Esophagus squamous epithelium (tissue), 4 donors: Measurements from ENCODE around the gene POLDIP3.

Source experiments
- POLR2A ChIP-seq, 4 donors: fragments of 450-650 bp; IDR thresholded peaks; one replicate each; pipeline ENCODE4 v1.6.1; 2017; ENCODE audit warnings: antibody characterized with exemption in 4 of 4, mild to moderate bottlenecking in 4 of 4, moderate library complexity in 3 of 4
- TF ChIP-seq, protein P1 (sequence below), 6 experiments: fragments of 450-650 bp in 4 of 6; fragments of 200-600 bp in 2 of 6; sonication (generic) in 2 of 6; IDR thresholded peaks; one replicate each; pipeline ENCODE4 v1.5.1; 2016 to 2019; ENCODE audit warnings: antibody characterized with exemption in 6 of 6, mild to moderate bottlenecking in 4 of 6, moderate library complexity in 4 of 6

DNA sequence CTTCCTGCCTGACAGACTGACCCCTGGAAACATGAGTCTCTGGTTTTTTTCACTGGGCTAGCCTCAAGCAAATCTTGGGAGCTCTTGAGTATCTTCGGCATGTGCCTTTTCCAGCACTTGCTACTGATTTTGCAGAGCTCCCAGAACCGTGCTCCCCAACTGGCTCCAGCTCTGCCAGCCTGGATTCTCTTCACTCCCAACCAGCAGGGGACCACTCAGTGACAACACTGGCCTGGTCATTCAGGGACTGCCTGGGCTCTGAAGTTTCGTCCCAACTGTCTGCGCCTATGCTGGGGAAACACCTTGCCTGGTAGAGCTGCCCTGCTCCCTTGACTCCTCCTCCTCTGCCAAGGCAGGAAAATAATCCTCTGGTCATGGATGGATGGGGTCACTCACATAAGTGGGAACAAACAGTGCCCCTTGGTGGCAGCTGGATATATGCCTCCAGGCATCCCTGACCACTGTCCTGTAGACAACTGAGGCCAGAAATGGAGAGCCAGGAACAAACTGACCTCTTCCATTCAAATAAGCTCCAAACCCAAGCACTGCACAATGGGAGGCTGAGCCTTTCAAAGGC is 30.2 kb downstream of the POLDIP3 start:
- TF ChIP-seq, protein P1, sequence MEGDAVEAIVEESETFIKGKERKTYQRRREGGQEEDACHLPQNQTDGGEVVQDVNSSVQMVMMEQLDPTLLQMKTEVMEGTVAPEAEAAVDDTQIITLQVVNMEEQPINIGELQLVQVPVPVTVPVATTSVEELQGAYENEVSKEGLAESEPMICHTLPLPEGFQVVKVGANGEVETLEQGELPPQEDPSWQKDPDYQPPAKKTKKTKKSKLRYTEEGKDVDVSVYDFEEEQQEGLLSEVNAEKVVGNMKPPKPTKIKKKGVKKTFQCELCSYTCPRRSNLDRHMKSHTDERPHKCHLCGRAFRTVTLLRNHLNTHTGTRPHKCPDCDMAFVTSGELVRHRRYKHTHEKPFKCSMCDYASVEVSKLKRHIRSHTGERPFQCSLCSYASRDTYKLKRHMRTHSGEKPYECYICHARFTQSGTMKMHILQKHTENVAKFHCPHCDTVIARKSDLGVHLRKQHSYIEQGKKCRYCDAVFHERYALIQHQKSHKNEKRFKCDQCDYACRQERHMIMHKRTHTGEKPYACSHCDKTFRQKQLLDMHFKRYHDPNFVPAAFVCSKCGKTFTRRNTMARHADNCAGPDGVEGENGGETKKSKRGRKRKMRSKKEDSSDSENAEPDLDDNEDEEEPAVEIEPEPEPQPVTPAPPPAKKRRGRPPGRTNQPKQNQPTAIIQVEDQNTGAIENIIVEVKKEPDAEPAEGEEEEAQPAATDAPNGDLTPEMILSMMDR (IDR thresholded peaks at IDR 0.05) = no peak
- no peak for TF ChIP-seq POLR2A (IDR thresholded peaks at IDR 0.05)
